Mucosa of descending colon (tissue), 3 donors: ENCODE measurements around the gene STX3. TPM values are rescaled to one million over a fixed set of nuclear protein-coding genes. Genes with fewer than 3 reads are reported as not detected.

Experiments
- ATAC-seq: fragments of 200-7000 bp; cut with Tn5 transposase; one replicate; pipeline ENCODE4 v1.9.1; 2020; ENCODE audit warnings: mild to moderate bottlenecking, moderate library complexity
- DNase-seq, 3 donors: peaks; one replicate each; pipeline ENCODE4 v3.0.0-alpha.2; 2020
- H3K36me3 ChIP-seq: fragments of 200-600 bp; one replicate; pipeline ENCODE4 v1.8.0; 2021; ENCODE audit warnings: low read depth, mild to moderate bottlenecking
- H3K4me1 ChIP-seq: fragments of 200-600 bp; one replicate; pipeline ENCODE4 v1.8.0; 2021; ENCODE audit warnings: low read depth, mild to moderate bottlenecking
- H3K4me3 ChIP-seq: fragments of 200-600 bp; one replicate; pipeline ENCODE4 v1.8.0; 2021; ENCODE audit warnings: mild to moderate bottlenecking
- H3K9me3 ChIP-seq: fragments of 200-600 bp; one replicate; pipeline ENCODE4 v1.8.0; 2021; ENCODE audit warnings: mild to moderate bottlenecking
- intact Hi-C, 2 donors: fragments of 100-400 bp; cut with DNase I in 1 of 2; cut with micrococcal nuclease in 1 of 2; formaldehyde crosslinking; loops; one replicate each; pipeline versions ENCODE4 v1.11.0 to v1.11.1; 2022; cut with DNase I, micrococcal nuclease
- total RNA-seq, 3 donors: library from RNA; stranded (reverse); fragmentation: NEBNext Ultra II Directional in 2 of 3; extraction: Animal tissue kit (Norgen Biotek cat#: 25700) in 2 of 3; gene quantifications; one replicate each; pipeline versions ENCODE4 v1.2.1 to v1.2.4, GENCODE V29; 2021 to 2023
- TF ChIP-seq, protein P1 (sequence below): fragments of 200-600 bp; IDR thresholded peaks from one replicate; pipeline ENCODE4 v1.8.0; 2022; ENCODE audit warnings: antibody characterized with exemption, mild to moderate bottlenecking
- donor health status: DM: no; HTN: no; CAD: no; lungs with moderate emphysema.
- donor health status: DM: no; HTN: no; CAD: no.
- donor health status: DM: no; HTN: yes; CAD: no.

STX3 gene
- total RNA-seq, 3 donors from 2014 or later, result 69.5 to 129 (median 96.1) TPM

DNA sequence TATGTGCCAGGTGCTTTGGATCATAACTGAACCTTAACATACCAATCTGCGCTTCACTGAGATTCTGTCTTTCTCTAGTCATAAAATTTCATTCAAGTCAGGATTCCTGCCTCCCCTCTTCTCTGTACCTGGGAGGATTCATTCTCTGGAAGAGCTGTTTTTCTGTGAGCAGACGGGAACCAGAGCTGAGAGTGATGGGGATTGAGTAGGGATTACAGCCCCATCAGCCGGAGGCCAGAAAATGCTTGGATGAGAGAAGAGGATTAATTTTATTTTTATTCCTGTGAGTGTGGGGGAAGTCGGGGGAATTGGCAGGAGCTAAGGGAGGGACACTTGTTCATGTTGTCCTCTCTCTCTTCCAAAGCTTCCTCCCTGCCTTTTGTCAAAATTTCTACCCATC is 4.7 kb downstream of the STX3 start:
- TF ChIP-seq, protein P1, sequence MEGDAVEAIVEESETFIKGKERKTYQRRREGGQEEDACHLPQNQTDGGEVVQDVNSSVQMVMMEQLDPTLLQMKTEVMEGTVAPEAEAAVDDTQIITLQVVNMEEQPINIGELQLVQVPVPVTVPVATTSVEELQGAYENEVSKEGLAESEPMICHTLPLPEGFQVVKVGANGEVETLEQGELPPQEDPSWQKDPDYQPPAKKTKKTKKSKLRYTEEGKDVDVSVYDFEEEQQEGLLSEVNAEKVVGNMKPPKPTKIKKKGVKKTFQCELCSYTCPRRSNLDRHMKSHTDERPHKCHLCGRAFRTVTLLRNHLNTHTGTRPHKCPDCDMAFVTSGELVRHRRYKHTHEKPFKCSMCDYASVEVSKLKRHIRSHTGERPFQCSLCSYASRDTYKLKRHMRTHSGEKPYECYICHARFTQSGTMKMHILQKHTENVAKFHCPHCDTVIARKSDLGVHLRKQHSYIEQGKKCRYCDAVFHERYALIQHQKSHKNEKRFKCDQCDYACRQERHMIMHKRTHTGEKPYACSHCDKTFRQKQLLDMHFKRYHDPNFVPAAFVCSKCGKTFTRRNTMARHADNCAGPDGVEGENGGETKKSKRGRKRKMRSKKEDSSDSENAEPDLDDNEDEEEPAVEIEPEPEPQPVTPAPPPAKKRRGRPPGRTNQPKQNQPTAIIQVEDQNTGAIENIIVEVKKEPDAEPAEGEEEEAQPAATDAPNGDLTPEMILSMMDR, result no peak
- ATAC-seq (no peak), DNase-seq (no peak)
- H3K36me3 ChIP-seq, result no peaks in the 10 kb centered on the region
- peaks cover 22% of the 10 kb centered on the region for H3K4me1 ChIP-seq
- intact Hi-C loops, result loop anchor here in 1 of 2 donors (5.0 kb wide), 1 partner anchor 42 kb away; no protein-coding TSS in a partner anchor
- H3K4me3 ChIP-seq, result no peak overlapping the region
- no peaks in the 10 kb centered on the region for H3K9me3 ChIP-seq

GRCh38 chr11:59760771-59761170 is 5.6 kb downstream of the STX3 start:
- H3K9me3 ChIP-seq, result no peaks in the 10 kb centered on the region
- TF ChIP-seq, protein P1, result no peak
- H3K4me1 ChIP-seq, result peaks cover 31% of the 10 kb centered on the region
- no peak overlapping the region for H3K4me3 ChIP-seq
- H3K36me3 ChIP-seq, result no peaks in the 10 kb centered on the region
- no peak for DNase-seq
- intact Hi-C loops, result no loop called here
- ATAC-seq, result no peak

GRCh38 chr11:59761993-59762392 is 6.8 kb downstream of the STX3 start:
- peak; percentile 47 for ATAC-seq
- Histone ChIP-seq H3K9me3 (no peaks in the 10 kb centered on the region), H3K4me3 (no peak overlapping the region), H3K4me1 (peaks cover 32% of the 10 kb centered on the region), H3K36me3 (no peaks in the 10 kb centered on the region)
- TF ChIP-seq, protein P1, result no peak
- DNase-seq, result no peak
- intact Hi-C loops, result no loop called here

DNA sequence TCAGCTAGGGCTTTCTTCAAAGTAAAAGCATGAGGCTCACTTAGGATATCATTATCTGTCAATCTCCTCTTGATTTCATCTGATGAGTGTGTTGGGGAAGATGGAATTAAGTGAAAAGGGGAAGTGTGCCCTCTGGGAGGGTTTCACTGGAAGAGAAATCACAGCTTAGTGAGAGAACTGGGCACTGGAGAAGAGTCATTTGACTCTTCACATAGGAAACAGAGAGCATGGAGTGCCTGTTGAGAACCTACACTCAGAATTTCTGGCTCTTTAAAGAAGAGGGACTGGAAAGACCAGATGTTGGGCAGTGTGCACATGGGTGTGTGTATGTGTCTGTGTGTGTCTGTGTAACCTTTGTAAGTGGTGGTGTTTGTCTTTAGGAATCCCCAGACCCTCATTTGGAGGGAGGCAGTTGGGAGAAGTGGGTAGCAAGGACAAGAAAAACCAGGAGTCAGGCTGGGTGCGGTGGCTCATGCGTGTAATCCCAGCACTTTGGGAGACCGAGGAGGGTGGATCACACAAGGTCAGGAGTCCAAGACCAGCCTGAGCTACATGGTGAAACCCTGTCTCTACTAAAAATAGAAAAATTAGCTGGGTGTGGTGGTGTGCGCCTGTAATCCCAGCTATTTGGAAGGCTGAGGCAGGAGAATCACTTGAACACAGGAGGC is 10.0 kb downstream of the STX3 start:
- Histone ChIP-seq H3K9me3 (no peaks in the 10 kb centered on the region), H3K36me3 (no peaks in the 10 kb centered on the region), H3K4me3 (no peak overlapping the region), H3K4me1 (peaks cover 32% of the 10 kb centered on the region)
- intact Hi-C loops, result no loop called here
- ATAC-seq (peak; percentile 61), DNase-seq (peak in 2 of 3 donors; percentile 47 to 56)
- TF ChIP-seq, protein P1, result no peak

DNA sequence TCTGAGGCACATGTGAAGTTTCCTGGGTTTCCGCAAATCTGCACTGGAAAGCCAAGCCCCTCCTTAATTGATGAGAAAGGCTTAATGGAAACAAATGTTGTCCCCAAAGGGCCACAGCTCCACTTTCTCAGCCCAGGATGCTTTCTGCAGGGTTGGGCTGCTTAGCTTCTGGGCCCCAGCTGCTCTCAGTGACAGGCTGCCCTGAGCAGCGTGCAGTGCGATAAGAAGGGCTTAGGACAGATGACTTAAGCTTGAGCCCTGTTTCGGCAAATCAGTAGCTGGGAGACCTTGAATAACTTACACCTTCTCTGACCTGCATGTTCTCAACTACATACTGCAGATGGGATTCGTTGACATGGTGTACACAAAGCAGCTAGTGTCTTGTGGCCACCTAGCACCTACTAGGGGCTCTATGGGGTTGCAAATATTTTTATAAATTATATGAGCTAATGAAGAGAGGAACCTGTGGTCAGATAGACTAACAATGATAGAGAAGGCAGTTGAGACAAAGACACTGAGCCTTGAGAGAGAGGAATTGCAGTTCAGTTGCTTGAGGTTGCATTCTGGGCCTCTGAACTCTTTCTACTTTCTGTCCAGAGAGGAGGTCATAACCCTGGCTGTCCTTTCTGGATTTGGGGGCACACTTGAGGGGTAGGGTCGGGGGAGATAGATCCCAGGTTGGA is 11.5 kb downstream of the STX3 start:
- no peaks in the 10 kb centered on the region for H3K36me3 ChIP-seq
- no peak for ATAC-seq
- TF ChIP-seq, protein P1, result no peak
- H3K4me3 ChIP-seq, result no peak overlapping the region
- peaks cover 28% of the 10 kb centered on the region for H3K4me1 ChIP-seq
- intact Hi-C loops, result no loop called here
- no peaks in the 10 kb centered on the region for H3K9me3 ChIP-seq
- DNase-seq, result no peak
